HepG2 (cell line): ENCODE data around the gene CD46. TPM values are rescaled to one million over a fixed set of nuclear protein-coding genes. Genes with fewer than 3 reads are reported as not detected.
A peak's percentile ranks its signal among the peaks of the same experiment; 100 is the strongest.

Source experiments
- CBFB ChIP-seq: sonication (generic); formaldehyde crosslinking; IDR thresholded peaks from 2 replicates; pipeline ENCODE4 v1.4.0; 2020; ENCODE audit warnings: missing genetic modification reagents
- GABPA ChIP-seq, 2 experiments: IDR thresholded peaks; 2 replicates each; pipeline ENCODE4 v1.6.1; 2011 to 2016; ENCODE audit warnings: low read depth in 2 of 2, low read length in 1 of 2, missing biosample characterization in 1 of 2, missing genetic modification characterization in 1 of 2
- GFI1 ChIP-seq: sonication (generic); formaldehyde crosslinking; IDR thresholded peaks from 2 replicates; pipeline ENCODE4 v1.5.0; 2020; ENCODE audit warnings: missing genetic modification reagents, mild to moderate bottlenecking, borderline replicate concordance
- GLMP ChIP-seq: sonication (generic); formaldehyde crosslinking; IDR thresholded peaks from 2 replicates; pipeline ENCODE4 v1.9.0; 2021; ENCODE audit warnings: missing genetic modification reagents, mild to moderate bottlenecking, borderline replicate concordance
- PHF20 ChIP-seq: sonication (generic); formaldehyde crosslinking; IDR thresholded peaks from 2 replicates; pipeline ENCODE4 v1.5.0; 2020; ENCODE audit warnings: mild to moderate bottlenecking, missing genetic modification reagents
- SKI ChIP-seq: fragments of 450-650 bp; IDR thresholded peaks from one replicate; pipeline ENCODE4 v1.6.1; 2018; ENCODE audit warnings: mild to moderate bottlenecking; ENCODE audit not compliant: partially characterized antibody
- SRY ChIP-seq: sonication (generic); formaldehyde crosslinking; IDR thresholded peaks from 2 replicates; pipeline ENCODE4 v1.8.0; 2022; ENCODE audit warnings: mild to moderate bottlenecking, missing genetic modification reagents
- TEAD3 ChIP-seq: optimal IDR thresholded peaks from 2 replicates; pipeline ENCODE3; 2016; ENCODE audit warnings: borderline replicate concordance
- TEF ChIP-seq: sonication (generic); formaldehyde crosslinking; IDR thresholded peaks from 2 replicates; pipeline ENCODE4 v1.5.0; 2020; ENCODE audit warnings: missing genetic modification reagents
- ZMYM2 ChIP-seq: sonication (generic); formaldehyde crosslinking; IDR thresholded peaks from 2 replicates; pipeline ENCODE4 v1.8.0; 2022; ENCODE audit warnings: mild to moderate bottlenecking, missing genetic modification reagents
- ZMYM4 ChIP-seq: sonication (generic); formaldehyde crosslinking; IDR thresholded peaks from 2 replicates; pipeline ENCODE4 v1.8.1; 2023; ENCODE audit warnings: mild to moderate bottlenecking, missing genetic modification reagents
- ZNF205 ChIP-seq: IDR thresholded peaks from 2 replicates; pipeline ENCODE4 v1.6.1; 2018; ENCODE audit warnings: missing biosample characterization, missing genetic modification reagents
- ZNF282 ChIP-seq: fragments of 450-650 bp; IDR thresholded peaks from 2 replicates; pipeline ENCODE4 v1.6.1; 2018; ENCODE audit not compliant: partially characterized antibody
- ZNF296 ChIP-seq: sonication (generic); formaldehyde crosslinking; conservative IDR thresholded peaks from 2 replicates; pipeline ENCODE4 v1.5.0; 2020; ENCODE audit warnings: mild to moderate bottlenecking, missing genetic modification reagents
- ZNF350 ChIP-seq: sonication (generic); formaldehyde crosslinking; IDR thresholded peaks from 2 replicates; pipeline ENCODE4 v1.4.0; 2020; ENCODE audit warnings: mild to moderate bottlenecking, low read depth, missing genetic modification reagents, borderline replicate concordance
- ZNF407 ChIP-seq: sonication (generic); formaldehyde crosslinking; IDR thresholded peaks from one replicate; pipeline ENCODE4 v1.5.1; 2020; ENCODE audit warnings: mild to moderate bottlenecking, missing genetic modification reagents; ENCODE audit errors: not compliant biosample characterization
- ZNF496 ChIP-seq: sonication (generic); formaldehyde crosslinking; IDR thresholded peaks from 2 replicates; pipeline ENCODE4 v1.8.1; 2023; ENCODE audit warnings: mild to moderate bottlenecking, moderate library complexity, missing genetic modification reagents; ENCODE audit not compliant: insufficient replicate concordance
- ZNF598 ChIP-seq: sonication (generic); formaldehyde crosslinking; IDR thresholded peaks from 2 replicates; pipeline ENCODE4 v1.5.1; 2020; ENCODE audit warnings: mild to moderate bottlenecking, missing genetic modification reagents, borderline replicate concordance
- ZNF615 ChIP-seq: sonication (generic); formaldehyde crosslinking; IDR thresholded peaks from 2 replicates; pipeline ENCODE4 v1.5.0; 2020; ENCODE audit warnings: mild to moderate bottlenecking, missing genetic modification reagents, borderline replicate concordance
- ZNF644 ChIP-seq: IDR thresholded peaks from 2 replicates; pipeline ENCODE4 v1.6.1; 2016; ENCODE audit warnings: low read depth
- polyA plus RNA-seq, 8 experiments: library from polyadenylated mRNA; depleted of rRNA in 3 of 8; stranded (reverse) in 7 of 8; unstranded in 1 of 8; fragments of >200 nt; fragmentation: Illumina TruSeq in 4 of 8; extraction: Trizol in 4 of 8; gene quantifications; 2 replicates each; pipeline versions ENCODE4 v1.2.1 to v1.2.3, GENCODE V29; 2011 to 2016; ENCODE audit warnings: low read depth in 4 of 8, missing spikeins in 1 of 8, mixed read lengths in 1 of 8; ENCODE audit not compliant: insufficient read depth in 1 of 8
- total RNA-seq, 5 experiments: library from RNA; depleted of rRNA; stranded (reverse); fragments of >200 nt; fragmentation: Illumina TruSeq; extraction: Trizol; gene quantifications; 2 replicates each; pipeline ENCODE4 v1.2.3, GENCODE V29; 2016; ENCODE audit warnings: low read depth in 1 of 5

CD46 gene
- total and polyA plus RNA-seq, 2 of the 13 experiments (the other 11 are each of a cell fraction or from before 2014, with no cell fraction given) = 130 to 277 TPM

GRCh38 chr1:207751790-207752455 lies at the start of gene CD46 (continued):
- peak; percentile 76 for TF ChIP-seq ZNF407
- TF ChIP-seq TEAD3 (CRISPR knock-in tag) = peak; percentile 33
- peak; percentile 55 for TF ChIP-seq SRY (CRISPR knock-in tag)
- TF ChIP-seq ZNF282 = no peak
- TF ChIP-seq ZNF350 = peak; percentile 51
- no peak; the same call in 1 of the 2 replicates for TF ChIP-seq ZNF598
- TF ChIP-seq ZMYM2 (CRISPR knock-in tag) = no peak
- TF ChIP-seq GABPA (IDR thresholded peaks at IDR 0.05; ENCODE audit: low read depth, low read length) = peak; percentile 62
- TF ChIP-seq GABPA (CRISPR knock-in tag; IDR thresholded peaks at IDR 0.05; ENCODE audit: low read depth) = peak; percentile 79; the same call in 1 of the 2 replicates
- no peak; the same call in 1 of the 2 replicates for TF ChIP-seq GFI1 (CRISPR knock-in tag)
- TF ChIP-seq ZNF644 (CRISPR knock-in tag) = no peak
- TF ChIP-seq CBFB (CRISPR knock-in tag) = peak; percentile 32; the same call in 1 of the 2 replicates
- TF ChIP-seq ZNF496 (CRISPR knock-in tag) = no peak
- TF ChIP-seq SKI = peak; percentile 29
- TF ChIP-seq TEF (CRISPR knock-in tag) = no peak
- TF ChIP-seq ZNF296 = no peak
- TF ChIP-seq ZNF205 = peak; percentile 44; the same call in 1 of the 2 replicates
- TF ChIP-seq ZMYM4 = peak; percentile 91
- TF ChIP-seq ZNF615 (CRISPR knock-in tag) = 0 out of 2 replicates have a peak, but pooled peaks have one; percentile 13
- TF ChIP-seq PHF20 (CRISPR knock-in tag) = peak; percentile 52; the same call in 1 of the 2 replicates
- TF ChIP-seq GLMP (CRISPR knock-in tag) = no peak
